SK-N-SH treated with all-trans-retinoic acid at 6 μM for 48 hours (cell line): Measurements from ENCODE around the gene MVD.
"Not testable (repeated sequence)": the region's sequence is repeated elsewhere in the genome, so short reads cannot be mapped to it uniquely, and the experiment has no call there.

Experiments used
- ATAC-seq: fragments of 200-7000 bp; cut with Tn5 transposase; 3 replicates; pipeline ENCODE4 v1.9.1; 2020; ENCODE audit warnings: mild to moderate bottlenecking, moderate library complexity
- BACH2 ChIP-seq: fragments of 250-450 bp; sonication (Bioruptor Pico); IDR thresholded peaks from 2 replicates; pipeline ENCODE4 v1.9.0; 2021; ENCODE audit warnings: mild to moderate bottlenecking, borderline replicate concordance
- CREB5 ChIP-seq: fragments of 250-450 bp; sonication (Bioruptor Pico); IDR thresholded peaks from 2 replicates; pipeline ENCODE4 v1.5.1; 2020; ENCODE audit warnings: low read depth, mild to moderate bottlenecking, moderate library complexity
- CSDC2 ChIP-seq: fragments of 250-450 bp; sonication (Bioruptor Pico); IDR thresholded peaks from 2 replicates; pipeline ENCODE4 v1.5.0; 2020; ENCODE audit warnings: mild to moderate bottlenecking, moderate library complexity
- CSRNP3 ChIP-seq: fragments of 250-450 bp; sonication (Bioruptor Pico); IDR thresholded peaks from 2 replicates; pipeline ENCODE4 v1.5.1; 2021; ENCODE audit warnings: mild to moderate bottlenecking, moderate library complexity
- ESRRG ChIP-seq: fragments of 250-450 bp; sonication (Bioruptor Pico); IDR thresholded peaks from 2 replicates; pipeline ENCODE4 v1.6.1; 2021; ENCODE audit warnings: mild to moderate bottlenecking
- GLIS3 ChIP-seq: fragments of 250-450 bp; sonication (Bioruptor Pico); IDR thresholded peaks from 2 replicates; pipeline ENCODE4 v1.5.0; 2020; ENCODE audit warnings: mild to moderate bottlenecking, moderate library complexity
- ISL1 ChIP-seq: fragments of 250-450 bp; sonication (Bioruptor Pico); IDR thresholded peaks from 2 replicates; pipeline ENCODE4 v2.1.2; 2022; ENCODE audit warnings: mild to moderate bottlenecking, moderate library complexity
- OSR1 ChIP-seq: fragments of 250-450 bp; sonication (Bioruptor Pico); IDR thresholded peaks from 2 replicates; pipeline ENCODE4 v1.8.0; 2022; ENCODE audit warnings: moderate library complexity, mild to moderate bottlenecking, inconsistent platforms
- PATZ1 ChIP-seq: fragments of 250-450 bp; sonication (Bioruptor Pico); IDR thresholded peaks from 2 replicates; pipeline ENCODE4 v1.8.0; 2020; ENCODE audit warnings: mild to moderate bottlenecking, moderate library complexity, borderline replicate concordance
- POU6F1 ChIP-seq: fragments of 250-450 bp; sonication (Bioruptor Pico); IDR thresholded peaks from 2 replicates; pipeline ENCODE4 v1.8.0; 2021; ENCODE audit warnings: low read depth, mild to moderate bottlenecking, moderate library complexity, borderline replicate concordance
- PPARA ChIP-seq: fragments of 250-450 bp; sonication (Bioruptor Pico); IDR thresholded peaks from 2 replicates; pipeline ENCODE4 v1.5.0; 2020; ENCODE audit warnings: mild to moderate bottlenecking, borderline replicate concordance
- RARB ChIP-seq: fragments of 250-450 bp; sonication (Bioruptor Pico); IDR thresholded peaks from 2 replicates; pipeline ENCODE4 v1.8.0; 2021; ENCODE audit warnings: mild to moderate bottlenecking, moderate library complexity
- SNAI2 ChIP-seq: fragments of 250-450 bp; sonication (Bioruptor Pico); IDR thresholded peaks from 2 replicates; pipeline ENCODE4 v1.5.0; 2020; ENCODE audit warnings: mild to moderate bottlenecking, moderate library complexity
- TCF4 ChIP-seq: fragments of 250-450 bp; sonication (Bioruptor Pico); IDR thresholded peaks from 2 replicates; pipeline ENCODE4 v1.8.0; 2021; ENCODE audit warnings: mild to moderate bottlenecking, moderate library complexity, borderline replicate concordance
- TOX ChIP-seq: fragments of 250-450 bp; sonication (Bioruptor Pico); IDR thresholded peaks from 2 replicates; pipeline ENCODE4 v1.8.0; 2021; ENCODE audit warnings: mild to moderate bottlenecking, moderate library complexity, borderline replicate concordance
- TSHZ2 ChIP-seq: fragments of 250-450 bp; sonication (Bioruptor Pico); IDR thresholded peaks from 2 replicates; pipeline ENCODE4 v1.5.0; 2020; ENCODE audit warnings: mild to moderate bottlenecking, moderate library complexity
- ZFP3 ChIP-seq: fragments of 250-450 bp; sonication (Bioruptor Pico); IDR thresholded peaks from 2 replicates; pipeline ENCODE4 v1.5.0; 2020; ENCODE audit warnings: mild to moderate bottlenecking, moderate library complexity
- ZFP30 ChIP-seq: fragments of 450-650 bp; formaldehyde crosslinking; IDR thresholded peaks from 2 replicates; pipeline ENCODE4 v1.5.0; 2022; ENCODE audit warnings: mild to moderate bottlenecking, moderate library complexity
- ZNF565 ChIP-seq: fragments of 450-650 bp; formaldehyde crosslinking; conservative IDR thresholded peaks from 2 replicates; pipeline ENCODE4 v1.5.0; 2020; ENCODE audit warnings: low read depth, mild to moderate bottlenecking, moderate library complexity
- ZNF70 ChIP-seq: fragments of 450-650 bp; formaldehyde crosslinking; IDR thresholded peaks from 2 replicates; pipeline ENCODE4 v1.5.0; 2020; ENCODE audit warnings: mild to moderate bottlenecking, moderate library complexity
- ZNF8 ChIP-seq: fragments of 450-650 bp; formaldehyde crosslinking; IDR thresholded peaks from 2 replicates; pipeline ENCODE4 v1.5.0; 2020; ENCODE audit warnings: mild to moderate bottlenecking, moderate library complexity

Gene MVD

GRCh38 chr16:88610080-88610479 lies 52.8 kb downstream of the MVD start:
- ATAC-seq, result no peak
- TF ChIP-seq PPARA (CRISPR knock-in tag) (no peak), ZNF8 (CRISPR knock-in tag) (no peak), ISL1 (CRISPR knock-in tag) (no peak), ZNF70 (no peak), ESRRG (CRISPR knock-in tag) (no peak), POU6F1 (no peak), TOX (CRISPR knock-in tag) (no peak), PATZ1 (CRISPR knock-in tag) (no peak), CREB5 (CRISPR knock-in tag) (no peak), OSR1 (CRISPR knock-in tag) (no peak), ZNF565 (CRISPR knock-in tag) (no peak), BACH2 (no peak), GLIS3 (CRISPR knock-in tag) (no peak), ZFP30 (CRISPR knock-in tag) (no peak), SNAI2 (no peak), CSDC2 (no peak)

- not testable (repeated sequence) for ATAC-seq
Observed at GRCh38 chr16:88609426-88609825, 53.5 kb downstream of the MVD start.

GRCh38 chr16:88608076-88608475 lies 54.8 kb downstream of the MVD start:
- ATAC-seq, result no peak
- no peak for TF ChIP-seq PPARA (CRISPR knock-in tag)
- no peak for TF ChIP-seq BACH2
- TF ChIP-seq POU6F1, result no peak
- no peak for TF ChIP-seq PATZ1 (CRISPR knock-in tag)
- no peak for TF ChIP-seq ZFP30 (CRISPR knock-in tag)
- TF ChIP-seq CREB5 (CRISPR knock-in tag), result no peak
- no peak for TF ChIP-seq TOX (CRISPR knock-in tag)
- TF ChIP-seq ESRRG (CRISPR knock-in tag), result no peak
- TF ChIP-seq ZNF70, result no peak

- no peak for ATAC-seq
- TF ChIP-seq TCF4 (CRISPR knock-in tag), result no peak
- no peak for TF ChIP-seq PPARA (CRISPR knock-in tag)
- TF ChIP-seq ZNF70, result no peak
- TF ChIP-seq CSRNP3 (CRISPR knock-in tag), result no peak
- no peak for TF ChIP-seq ZNF565 (CRISPR knock-in tag)
- TF ChIP-seq ZFP3 (CRISPR knock-in tag), result no peak
- TF ChIP-seq RARB (CRISPR knock-in tag), result no peak
- no peak for TF ChIP-seq TSHZ2 (CRISPR knock-in tag)
- no peak for TF ChIP-seq CSDC2
- TF ChIP-seq SNAI2, result no peak
Observed at GRCh38 chr16:88606148-88606757, 56.6 kb downstream of the MVD start.
